HFF-Myc (cell line): ENCODE measurements around the gene SKI.

ENCODE experiments used
- DNase-seq: peaks from one replicate; pipeline ENCODE4 v3.0.0-alpha.2; 2011; ENCODE audit warnings: low read depth; ENCODE audit errors: extremely low read depth
- H3K4me3 ChIP-seq: replicated peaks from 2 replicates; pipeline ENCODE4 v1.5.1; 2011; ENCODE audit warnings: low read depth, mild to moderate bottlenecking, control low read depth, low read length
- TF ChIP-seq, protein P1 (sequence below): IDR thresholded peaks from 2 replicates; pipeline ENCODE4 v1.5.1; 2012; ENCODE audit warnings: mild to moderate bottlenecking, low read depth, low read length, control low read depth; ENCODE audit errors: missing control alignments

SKI gene

GRCh38 chr1:2275796-2276536 is 47.8 kb downstream of the SKI start:
- DNase-seq: no peak
- TF ChIP-seq, protein P1, sequence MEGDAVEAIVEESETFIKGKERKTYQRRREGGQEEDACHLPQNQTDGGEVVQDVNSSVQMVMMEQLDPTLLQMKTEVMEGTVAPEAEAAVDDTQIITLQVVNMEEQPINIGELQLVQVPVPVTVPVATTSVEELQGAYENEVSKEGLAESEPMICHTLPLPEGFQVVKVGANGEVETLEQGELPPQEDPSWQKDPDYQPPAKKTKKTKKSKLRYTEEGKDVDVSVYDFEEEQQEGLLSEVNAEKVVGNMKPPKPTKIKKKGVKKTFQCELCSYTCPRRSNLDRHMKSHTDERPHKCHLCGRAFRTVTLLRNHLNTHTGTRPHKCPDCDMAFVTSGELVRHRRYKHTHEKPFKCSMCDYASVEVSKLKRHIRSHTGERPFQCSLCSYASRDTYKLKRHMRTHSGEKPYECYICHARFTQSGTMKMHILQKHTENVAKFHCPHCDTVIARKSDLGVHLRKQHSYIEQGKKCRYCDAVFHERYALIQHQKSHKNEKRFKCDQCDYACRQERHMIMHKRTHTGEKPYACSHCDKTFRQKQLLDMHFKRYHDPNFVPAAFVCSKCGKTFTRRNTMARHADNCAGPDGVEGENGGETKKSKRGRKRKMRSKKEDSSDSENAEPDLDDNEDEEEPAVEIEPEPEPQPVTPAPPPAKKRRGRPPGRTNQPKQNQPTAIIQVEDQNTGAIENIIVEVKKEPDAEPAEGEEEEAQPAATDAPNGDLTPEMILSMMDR: no peak
- H3K4me3 ChIP-seq: no peak overlapping the region

- TF ChIP-seq, protein P1: no peak
- no peak overlapping the region for H3K4me3 ChIP-seq
- no peak for DNase-seq
These were observed 48.9 kb downstream of the SKI start for GRCh38 chr1:2276803-2277580.

DNA sequence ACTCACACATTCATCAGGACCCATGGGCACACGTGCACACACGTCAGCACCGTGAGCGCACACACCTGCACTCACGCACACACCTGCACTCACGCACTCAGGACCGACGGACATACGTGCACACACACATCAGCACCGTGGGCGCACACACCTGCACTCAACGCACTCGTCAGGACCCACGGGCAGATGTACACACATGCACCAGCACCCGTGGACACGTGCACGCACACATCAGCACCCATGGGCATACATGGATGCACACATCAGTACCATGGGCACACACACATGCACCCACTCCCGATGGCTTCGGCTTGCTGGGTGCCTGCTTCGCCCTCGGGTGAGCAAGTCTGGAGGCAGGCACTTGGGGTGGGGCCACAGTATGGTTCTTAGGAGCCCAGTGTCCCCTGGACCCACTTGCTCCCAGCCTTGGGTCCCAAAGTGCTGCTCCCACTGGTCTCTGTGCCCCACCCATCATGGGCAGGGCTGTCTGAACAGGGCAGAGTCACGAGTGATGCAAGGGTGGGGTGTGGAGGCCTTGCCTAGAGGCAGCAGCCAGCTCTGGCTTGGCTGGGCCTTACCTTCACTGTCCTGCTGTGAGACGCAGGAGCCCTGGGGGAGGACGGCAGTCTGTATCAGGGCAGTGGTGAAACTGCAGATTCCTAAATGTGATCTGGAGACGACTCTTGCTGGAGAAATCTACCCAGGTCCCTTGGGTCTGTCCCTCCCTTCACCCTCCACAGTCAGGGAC is 49.8 kb downstream of the SKI start:
- TF ChIP-seq, protein P1: no peak
- DNase-seq: no peak
- no peak overlapping the region for H3K4me3 ChIP-seq

GRCh38 chr1:2278591-2279209 is 50.6 kb downstream of the SKI start:
- TF ChIP-seq, protein P1: no peak

GRCh38 chr1:2279210-2279639 is 51.1 kb downstream of the SKI start:
- peak; percentile 75 for DNase-seq
- 0 out of 2 replicates have a peak overlapping the region, but pooled peaks have one; percentile 4 for H3K4me3 ChIP-seq
- TF ChIP-seq, protein P1: no peak

More at GRCh38 chr1:2278591-2279209, 50.6 kb downstream of the SKI start:
- H3K4me3 ChIP-seq: no peak overlapping the region
- DNase-seq: no peak

DNA sequence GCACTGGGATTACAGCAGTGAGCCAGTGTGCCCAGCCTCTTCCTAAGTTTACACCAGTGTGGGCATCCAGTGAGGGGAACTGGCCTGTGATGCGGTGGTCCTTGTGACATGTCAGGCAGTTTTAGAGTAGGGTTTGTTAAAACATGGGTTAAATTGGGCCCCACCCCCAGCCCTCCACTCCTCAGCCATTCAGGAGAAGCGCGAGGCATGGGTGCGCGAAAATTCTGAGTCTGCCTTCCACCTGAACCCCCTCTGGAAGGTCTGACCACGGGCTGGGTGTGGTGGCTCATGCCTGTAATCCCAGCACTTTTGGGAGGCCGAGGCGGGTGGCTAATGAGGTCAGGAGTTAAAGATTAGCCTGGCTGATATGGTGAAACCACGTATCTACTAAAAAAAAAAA is 51.7 kb downstream of the SKI start:
- DNase-seq: no peak
- H3K4me3 ChIP-seq: no peak overlapping the region
- TF ChIP-seq, protein P1: no peak
